HepG2 (cell line): Measurements from ENCODE around the gene SAMD8. TPM values are rescaled to one million over a fixed set of nuclear protein-coding genes. Genes with fewer than 3 reads are reported as not detected.

Experiments used
- ARNT2 ChIP-seq: sonication (generic); formaldehyde crosslinking; IDR thresholded peaks from 2 replicates; pipeline ENCODE4 v1.8.0; 2022; ENCODE audit warnings: mild to moderate bottlenecking, low read depth, missing genetic modification reagents, moderate library complexity
- DNMT1 ChIP-seq: sonication (generic); formaldehyde crosslinking; IDR thresholded peaks from 2 replicates; pipeline ENCODE4 v1.5.1; 2020; ENCODE audit warnings: mild to moderate bottlenecking, missing genetic modification reagents
- FOSL2 ChIP-seq: sonication (generic); formaldehyde crosslinking; IDR thresholded peaks from 2 replicates; pipeline ENCODE4 v1.4.0; 2020; ENCODE audit warnings: missing genetic modification reagents
- MTF2 ChIP-seq: sonication (generic); formaldehyde crosslinking; IDR thresholded peaks from 2 replicates; pipeline ENCODE4 v1.5.0; 2020; ENCODE audit warnings: missing genetic modification reagents, borderline replicate concordance
- NBN ChIP-seq: fragments of 450-650 bp; conservative IDR thresholded peaks from 2 replicates; pipeline ENCODE4 v1.6.1; 2017
- RBFOX2 ChIP-seq: fragments of 200-400 bp; formaldehyde crosslinking; IDR thresholded peaks from 2 replicates; pipeline ENCODE4 v1.6.1; 2017; ENCODE audit warnings: low read depth, mild to moderate bottlenecking, low read length
- ZBTB1 ChIP-seq: sonication (generic); formaldehyde crosslinking; IDR thresholded peaks from 2 replicates; pipeline ENCODE4 v1.4.0; 2020; ENCODE audit warnings: missing genetic modification reagents, borderline replicate concordance
- ZNF101 ChIP-seq: sonication (generic); formaldehyde crosslinking; IDR thresholded peaks from 2 replicates; pipeline ENCODE4 v1.4.0; 2020; ENCODE audit warnings: mild to moderate bottlenecking, low read depth, missing genetic modification reagents, borderline replicate concordance
- ZNF143 ChIP-seq: sonication (generic); formaldehyde crosslinking; IDR thresholded peaks from 2 replicates; pipeline ENCODE4 v1.4.0; 2020; ENCODE audit warnings: missing genetic modification reagents
- ZNF724P ChIP-seq: sonication (generic); formaldehyde crosslinking; IDR thresholded peaks from 2 replicates; pipeline ENCODE4 v1.8.0; 2022; ENCODE audit warnings: missing genetic modification reagents, borderline replicate concordance
- polyA plus RNA-seq, 8 experiments: library from polyadenylated mRNA; depleted of rRNA in 3 of 8; stranded (reverse) in 7 of 8; unstranded in 1 of 8; fragments of >200 nt; fragmentation: Illumina TruSeq in 4 of 8; extraction: Trizol in 4 of 8; gene quantifications; 2 replicates each; pipeline versions ENCODE4 v1.2.1 to v1.2.3, GENCODE V29; 2011 to 2016; ENCODE audit warnings: low read depth in 4 of 8, missing spikeins in 1 of 8, mixed read lengths in 1 of 8; ENCODE audit not compliant: insufficient read depth in 1 of 8
- total RNA-seq, 5 experiments: library from RNA; depleted of rRNA; stranded (reverse); fragments of >200 nt; fragmentation: Illumina TruSeq; extraction: Trizol; gene quantifications; 2 replicates each; pipeline ENCODE4 v1.2.3, GENCODE V29; 2016; ENCODE audit warnings: low read depth in 1 of 5
- TF ChIP-seq, protein P1 (sequence below): sonication (generic); formaldehyde crosslinking; IDR thresholded peaks from 2 replicates; pipeline ENCODE4 v1.4.0; 2020; ENCODE audit warnings: missing genetic modification reagents
- TF ChIP-seq, protein P2 (sequence below): sonication (generic); formaldehyde crosslinking; IDR thresholded peaks from 2 replicates; pipeline ENCODE4 v1.4.0; 2020; ENCODE audit warnings: missing genetic modification reagents, mild to moderate bottlenecking, borderline replicate concordance
- TF ChIP-seq, protein P3 (sequence below): sonication (generic); formaldehyde crosslinking; IDR thresholded peaks from 2 replicates; pipeline ENCODE4 v1.4.0; 2020; ENCODE audit warnings: mild to moderate bottlenecking, missing genetic modification reagents
- TF ChIP-seq, protein P4 (sequence below): sonication (generic); formaldehyde crosslinking; IDR thresholded peaks from 2 replicates; pipeline ENCODE4 v1.4.0; 2020; ENCODE audit warnings: missing genetic modification reagents, borderline replicate concordance
- TF ChIP-seq, protein P5 (sequence below): sonication (generic); formaldehyde crosslinking; IDR thresholded peaks from 2 replicates; pipeline ENCODE4 v1.8.0; 2022; ENCODE audit warnings: low read depth, missing genetic modification reagents
- TF ChIP-seq, protein P6 (sequence below): sonication (generic); formaldehyde crosslinking; IDR thresholded peaks from 2 replicates; pipeline ENCODE4 v1.9.0; 2021; ENCODE audit warnings: missing genetic modification reagents, mild to moderate bottlenecking, borderline replicate concordance

Gene SAMD8
- total and polyA plus RNA-seq, 2 of the 13 experiments (the other 11 are each of a cell fraction or from before 2014, with no cell fraction given): 10.4 to 13.2 TPM

DNA sequence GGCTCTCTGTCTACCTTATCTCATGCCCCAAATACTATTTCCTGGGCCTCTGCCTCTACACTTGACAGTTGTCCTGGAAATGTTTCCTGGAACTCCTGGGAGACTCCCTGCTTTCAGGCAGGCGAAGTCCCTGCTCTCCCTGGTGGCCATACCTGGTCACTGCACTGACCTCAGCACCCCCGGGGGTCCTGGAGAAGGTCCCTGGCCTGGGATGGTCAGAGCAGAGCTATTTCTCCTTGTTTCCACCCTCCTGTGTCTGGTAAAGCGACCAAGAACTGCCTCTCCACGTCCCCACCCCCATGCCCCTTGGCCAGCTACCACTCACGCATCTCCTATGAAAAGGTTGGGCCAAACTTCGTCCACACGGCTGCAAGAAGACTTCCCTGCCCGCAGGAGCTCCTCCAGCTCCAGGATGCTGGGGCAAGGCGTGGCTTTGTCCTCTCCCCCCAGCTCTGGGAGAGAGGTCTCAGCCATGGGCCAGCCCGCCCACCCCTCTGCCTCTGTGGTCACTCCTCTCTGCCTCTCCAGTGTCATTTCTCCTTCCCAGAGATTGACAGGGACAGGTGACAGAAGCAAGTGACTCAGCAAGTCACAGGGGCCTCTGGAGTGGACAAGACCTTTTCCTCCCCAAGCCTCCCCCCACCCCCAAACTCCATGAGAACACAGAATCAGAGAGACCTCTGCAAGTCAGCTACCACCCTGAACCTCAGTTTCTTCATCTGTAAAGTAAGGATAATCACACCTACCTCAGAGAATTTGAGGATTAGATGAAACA lies 2.6 kb upstream of the SAMD8 start (continued):
- TF ChIP-seq RBFOX2 (no peak), ZNF724P (no peak), ZNF101 (no peak), NBN (no peak), ZNF143 (CRISPR knock-in tag) (no peak), MTF2 (CRISPR knock-in tag) (no peak), DNMT1 (no peak), FOSL2 (CRISPR knock-in tag) (peak; percentile 33; the same call in 1 of the 2 replicates), ARNT2 (no peak), ZBTB1 (CRISPR knock-in tag) (no peak)
- TF ChIP-seq, protein P1, sequence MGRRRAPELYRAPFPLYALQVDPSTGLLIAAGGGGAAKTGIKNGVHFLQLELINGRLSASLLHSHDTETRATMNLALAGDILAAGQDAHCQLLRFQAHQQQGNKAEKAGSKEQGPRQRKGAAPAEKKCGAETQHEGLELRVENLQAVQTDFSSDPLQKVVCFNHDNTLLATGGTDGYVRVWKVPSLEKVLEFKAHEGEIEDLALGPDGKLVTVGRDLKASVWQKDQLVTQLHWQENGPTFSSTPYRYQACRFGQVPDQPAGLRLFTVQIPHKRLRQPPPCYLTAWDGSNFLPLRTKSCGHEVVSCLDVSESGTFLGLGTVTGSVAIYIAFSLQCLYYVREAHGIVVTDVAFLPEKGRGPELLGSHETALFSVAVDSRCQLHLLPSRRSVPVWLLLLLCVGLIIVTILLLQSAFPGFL (CRISPR knock-in tag): no peak
- TF ChIP-seq, protein P2, sequence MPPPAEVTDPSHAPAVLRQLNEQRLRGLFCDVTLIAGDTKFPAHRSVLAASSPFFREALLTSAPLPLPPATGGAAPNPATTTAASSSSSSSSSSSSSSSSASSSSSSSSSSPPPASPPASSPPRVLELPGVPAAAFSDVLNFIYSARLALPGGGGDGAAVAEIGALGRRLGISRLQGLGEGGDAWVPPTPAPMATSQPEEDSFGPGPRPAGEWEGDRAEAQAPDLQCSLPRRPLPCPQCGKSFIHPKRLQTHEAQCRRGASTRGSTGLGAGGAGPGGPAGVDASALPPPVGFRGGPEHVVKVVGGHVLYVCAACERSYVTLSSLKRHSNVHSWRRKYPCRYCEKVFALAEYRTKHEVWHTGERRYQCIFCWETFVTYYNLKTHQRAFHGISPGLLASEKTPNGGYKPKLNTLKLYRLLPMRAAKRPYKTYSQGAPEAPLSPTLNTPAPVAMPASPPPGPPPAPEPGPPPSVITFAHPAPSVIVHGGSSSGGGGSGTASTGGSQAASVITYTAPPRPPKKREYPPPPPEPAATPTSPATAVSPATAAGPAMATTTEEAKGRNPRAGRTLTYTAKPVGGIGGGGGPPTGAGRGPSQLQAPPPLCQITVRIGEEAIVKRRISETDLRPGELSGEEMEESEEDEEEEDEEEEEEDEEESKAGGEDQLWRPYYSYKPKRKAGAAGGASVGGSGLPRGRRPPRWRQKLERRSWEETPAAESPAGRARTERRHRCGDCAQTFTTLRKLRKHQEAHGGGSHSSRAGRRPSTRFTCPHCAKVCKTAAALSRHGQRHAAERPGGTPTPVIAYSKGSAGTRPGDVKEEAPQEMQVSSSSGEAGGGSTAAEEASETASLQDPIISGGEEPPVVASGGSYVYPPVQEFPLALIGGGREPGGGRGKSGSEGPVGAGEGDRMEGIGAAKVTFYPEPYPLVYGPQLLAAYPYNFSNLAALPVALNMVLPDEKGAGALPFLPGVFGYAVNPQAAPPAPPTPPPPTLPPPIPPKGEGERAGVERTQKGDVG (CRISPR knock-in tag): no peak
- TF ChIP-seq, protein P3, sequence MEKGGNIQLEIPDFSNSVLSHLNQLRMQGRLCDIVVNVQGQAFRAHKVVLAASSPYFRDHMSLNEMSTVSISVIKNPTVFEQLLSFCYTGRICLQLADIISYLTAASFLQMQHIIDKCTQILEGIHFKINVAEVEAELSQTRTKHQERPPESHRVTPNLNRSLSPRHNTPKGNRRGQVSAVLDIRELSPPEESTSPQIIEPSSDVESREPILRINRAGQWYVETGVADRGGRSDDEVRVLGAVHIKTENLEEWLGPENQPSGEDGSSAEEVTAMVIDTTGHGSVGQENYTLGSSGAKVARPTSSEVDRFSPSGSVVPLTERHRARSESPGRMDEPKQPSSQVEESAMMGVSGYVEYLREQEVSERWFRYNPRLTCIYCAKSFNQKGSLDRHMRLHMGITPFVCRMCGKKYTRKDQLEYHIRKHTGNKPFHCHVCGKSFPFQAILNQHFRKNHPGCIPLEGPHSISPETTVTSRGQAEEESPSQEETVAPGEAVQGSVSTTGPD (CRISPR knock-in tag): no peak
- TF ChIP-seq, protein P4, sequence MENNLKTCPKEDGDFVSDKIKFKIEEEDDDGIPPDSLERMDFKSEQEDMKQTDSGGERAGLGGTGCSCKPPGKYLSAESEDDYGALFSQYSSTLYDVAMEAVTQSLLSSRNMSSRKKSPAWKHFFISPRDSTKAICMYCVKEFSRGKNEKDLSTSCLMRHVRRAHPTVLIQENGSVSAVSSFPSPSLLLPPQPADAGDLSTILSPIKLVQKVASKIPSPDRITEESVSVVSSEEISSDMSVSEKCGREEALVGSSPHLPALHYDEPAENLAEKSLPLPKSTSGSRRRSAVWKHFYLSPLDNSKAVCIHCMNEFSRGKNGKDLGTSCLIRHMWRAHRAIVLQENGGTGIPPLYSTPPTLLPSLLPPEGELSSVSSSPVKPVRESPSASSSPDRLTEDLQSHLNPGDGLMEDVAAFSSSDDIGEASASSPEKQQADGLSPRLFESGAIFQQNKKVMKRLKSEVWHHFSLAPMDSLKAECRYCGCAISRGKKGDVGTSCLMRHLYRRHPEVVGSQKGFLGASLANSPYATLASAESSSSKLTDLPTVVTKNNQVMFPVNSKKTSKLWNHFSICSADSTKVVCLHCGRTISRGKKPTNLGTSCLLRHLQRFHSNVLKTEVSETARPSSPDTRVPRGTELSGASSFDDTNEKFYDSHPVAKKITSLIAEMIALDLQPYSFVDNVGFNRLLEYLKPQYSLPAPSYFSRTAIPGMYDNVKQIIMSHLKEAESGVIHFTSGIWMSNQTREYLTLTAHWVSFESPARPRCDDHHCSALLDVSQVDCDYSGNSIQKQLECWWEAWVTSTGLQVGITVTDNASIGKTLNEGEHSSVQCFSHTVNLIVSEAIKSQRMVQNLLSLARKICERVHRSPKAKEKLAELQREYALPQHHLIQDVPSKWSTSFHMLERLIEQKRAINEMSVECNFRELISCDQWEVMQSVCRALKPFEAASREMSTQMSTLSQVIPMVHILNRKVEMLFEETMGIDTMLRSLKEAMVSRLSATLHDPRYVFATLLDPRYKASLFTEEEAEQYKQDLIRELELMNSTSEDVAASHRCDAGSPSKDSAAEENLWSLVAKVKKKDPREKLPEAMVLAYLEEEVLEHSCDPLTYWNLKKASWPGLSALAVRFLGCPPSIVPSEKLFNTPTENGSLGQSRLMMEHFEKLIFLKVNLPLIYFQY (CRISPR knock-in tag): no peak
- TF ChIP-seq, protein P5, sequence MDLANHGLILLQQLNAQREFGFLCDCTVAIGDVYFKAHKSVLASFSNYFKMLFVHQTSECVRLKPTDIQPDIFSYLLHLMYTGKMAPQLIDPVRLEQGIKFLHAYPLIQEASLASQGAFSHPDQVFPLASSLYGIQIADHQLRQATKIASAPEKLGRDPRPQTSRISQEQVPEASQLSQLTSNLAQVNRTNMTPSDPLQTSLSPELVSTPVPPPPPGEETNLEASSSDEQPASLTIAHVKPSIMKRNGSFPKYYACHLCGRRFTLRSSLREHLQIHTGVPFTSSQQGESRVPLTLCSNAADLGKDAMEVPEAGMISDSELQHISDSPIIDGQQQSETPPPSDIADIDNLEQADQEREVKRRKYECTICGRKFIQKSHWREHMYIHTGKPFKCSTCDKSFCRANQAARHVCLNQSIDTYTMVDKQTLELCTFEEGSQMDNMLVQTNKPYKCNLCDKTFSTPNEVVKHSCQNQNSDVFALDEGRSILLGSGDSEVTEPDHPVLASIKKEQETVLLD (CRISPR knock-in tag): 0 out of 2 replicates have a peak, but pooled peaks have one; percentile 19
- TF ChIP-seq, protein P6, sequence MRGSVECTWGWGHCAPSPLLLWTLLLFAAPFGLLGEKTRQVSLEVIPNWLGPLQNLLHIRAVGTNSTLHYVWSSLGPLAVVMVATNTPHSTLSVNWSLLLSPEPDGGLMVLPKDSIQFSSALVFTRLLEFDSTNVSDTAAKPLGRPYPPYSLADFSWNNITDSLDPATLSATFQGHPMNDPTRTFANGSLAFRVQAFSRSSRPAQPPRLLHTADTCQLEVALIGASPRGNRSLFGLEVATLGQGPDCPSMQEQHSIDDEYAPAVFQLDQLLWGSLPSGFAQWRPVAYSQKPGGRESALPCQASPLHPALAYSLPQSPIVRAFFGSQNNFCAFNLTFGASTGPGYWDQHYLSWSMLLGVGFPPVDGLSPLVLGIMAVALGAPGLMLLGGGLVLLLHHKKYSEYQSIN (CRISPR knock-in tag): no peak
